PC-9 (cell line): ENCODE measurements around the gene MXRA7. TPM values are rescaled to one million over a fixed set of nuclear protein-coding genes. Genes with fewer than 3 reads are reported as not detected.
"Not testable (repeated sequence)": the region's sequence is repeated elsewhere in the genome, so short reads cannot be mapped to it uniquely, and the experiment has no call there.

Experiments used
- BruUV-seq: library from RNA; stranded (reverse); fragments of 400-500 nt; replicated peaks from 2 replicates; lab custom pipeline; 2021; lab: Mats Ljungman, UMichigan
- CTCF ChIA-PET: fragments of 300-600 bp; sonication (Branson Sonifier 250); formaldehyde crosslinking; loops from one replicate; lab custom pipeline; 2022; ENCODE audit warnings: antibody characterized with exemption; lab: Charles Lee
- POLR2A ChIA-PET: fragments of 300-600 bp; sonication (Branson Sonifier 250); formaldehyde crosslinking; loops from one replicate; lab custom pipeline; 2022; ENCODE audit warnings: antibody characterized with exemption; ENCODE audit not compliant: unreplicated experiment; lab: Charles Lee
- DNase-seq, 2 experiments: peaks; one replicate each; pipeline versions ENCODE4 v3.0.0 to v3.0.0-alpha.2; 2015 to 2022; ENCODE audit warnings: mixed read lengths in 1 of 2
- H2AFZ ChIP-seq: fragments of 200-600 bp; sonication (generic); 2 replicates; pipeline ENCODE4 v1.8.1; 2017; ENCODE audit warnings: antibody characterized with exemption
- H3F3A ChIP-seq: fragments of 200-600 bp; sonication (generic); 2 replicates; pipeline ENCODE4 v1.8.1; 2017; ENCODE audit warnings: antibody characterized with exemption, mild to moderate bottlenecking, low read depth; ENCODE audit not compliant: insufficient read depth
- H3K27ac ChIP-seq: fragments of 200-600 bp; sonication (generic); 2 replicates; pipeline ENCODE4 v1.6.1; 2016; ENCODE audit warnings: mixed run types
- H3K27me3 ChIP-seq: fragments of 200-600 bp; sonication (generic); 2 replicates; pipeline ENCODE4 v1.6.1; 2016; ENCODE audit warnings: low read depth, mixed run types; ENCODE audit not compliant: insufficient read depth
- H3K36me3 ChIP-seq: fragments of 200-600 bp; sonication (generic); 2 replicates; pipeline ENCODE4 v1.6.1; 2016; ENCODE audit warnings: low read depth, mixed run types
- H3K4me1 ChIP-seq: fragments of 200-600 bp; sonication (generic); replicated peaks from 2 replicates; pipeline ENCODE4 v1.6.1; 2016; ENCODE audit warnings: mixed run types; ENCODE audit not compliant: insufficient read depth
- H3K4me2 ChIP-seq: fragments of 200-600 bp; sonication (generic); 2 replicates; pipeline ENCODE4 v1.6.1; 2017; ENCODE audit warnings: mixed run types
- H3K4me3 ChIP-seq: fragments of 200-600 bp; sonication (generic); 2 replicates; pipeline ENCODE4 v1.6.1; 2016; ENCODE audit warnings: mixed run types
- H3K79me2 ChIP-seq: fragments of 200-600 bp; sonication (generic); 2 replicates; pipeline ENCODE4 v1.6.1; 2017; ENCODE audit warnings: low read depth, mixed run types
- H3K9me2 ChIP-seq: fragments of 200-600 bp; sonication (generic); 2 replicates; pipeline ENCODE4 v1.8.1; 2017; ENCODE audit warnings: mild to moderate bottlenecking; ENCODE audit not compliant: insufficient read depth
- H3K9me3 ChIP-seq: fragments of 200-600 bp; sonication (generic); 2 replicates; pipeline ENCODE4 v1.8.1; 2016; ENCODE audit warnings: low read depth; ENCODE audit not compliant: insufficient read depth
- H4K20me1 ChIP-seq: fragments of 200-600 bp; sonication (generic); 2 replicates; pipeline ENCODE4 v1.8.1; 2017; ENCODE audit not compliant: insufficient read depth
- CTCF ChIP-seq: fragments of 200-600 bp; sonication (generic); conservative IDR thresholded peaks from 2 replicates; pipeline ENCODE4 v1.6.1; 2017; ENCODE audit warnings: mixed run types, antibody characterized with exemption, mild to moderate bottlenecking, moderate library complexity
- EZH2 ChIP-seq: fragments of 200-600 bp; sonication (generic); IDR thresholded peaks from 2 replicates; pipeline ENCODE4 v1.8.0; 2017; ENCODE audit warnings: antibody characterized with exemption, low read depth
- intact Hi-C: fragments of 100-400 bp; cut with micrococcal nuclease; formaldehyde crosslinking; loops from one replicate; pipeline ENCODE4 v1.10.0; 2022; ENCODE audit not compliant: unreplicated experiment
- total RNA-seq: library from RNA; stranded (reverse); gene quantifications from 2 replicates; pipeline ENCODE4 v1.2.3, GENCODE V29; 2021

MXRA7 gene
- total RNA-seq, 1 experiment from 2014 or later: 5.5 TPM

- Histone ChIP-seq H3K79me2 (peaks cover 5% of the 10 kb centered on the region; the same call in 1 of the 2 replicates), H3K36me3 (peaks cover 9% of the 10 kb centered on the region; the same call in 1 of the 2 replicates), H3K4me3 (no peak overlapping the region), H3F3A (no peaks in the 10 kb centered on the region), H3K9me2 (no peaks in the 10 kb centered on the region), H3K9me3 (no peaks in the 10 kb centered on the region), H4K20me1 (no peaks in the 10 kb centered on the region), H3K4me1 (no peaks in the 10 kb centered on the region), H3K27ac (no peak overlapping the region), H3K4me2 (no peak overlapping the region), H3K27me3 (no peaks in the 10 kb centered on the region), H2AFZ (no peak overlapping the region)
- ChIA-PET POLR2A (no interaction called here), CTCF (interaction anchor here (0.5 kb wide), 1 partner anchor 10 kb away, joined by 3 read pairs; no protein-coding TSS in a partner anchor)
- TF ChIP-seq EZH2 (no peak), CTCF (no peak)
- no peak for DNase-seq
- BruUV-seq: no TSS peak
- intact Hi-C loops: no loop called here
These were observed 34.0 kb upstream of the MXRA7 start for GRCh38 chr17:76744747-76745146.

- POLR2A ChIA-PET: interaction anchor here (0.6 to 0.7 kb wide), 2 partner anchors 11 to 1444 kb away, joined by 3 read pairs; partner anchors contain the start of genes AFMID and TK1
- Histone ChIP-seq H3F3A (0 out of 2 replicates have a peak, but pooled peaks cover 3% of the 10 kb centered on the region), H3K4me2 (no peak overlapping the region), H3K9me2 (no peaks in the 10 kb centered on the region), H3K9me3 (no peaks in the 10 kb centered on the region), H3K27ac (no peak overlapping the region), H3K79me2 (peaks cover 23% of the 10 kb centered on the region; the same call in 1 of the 2 replicates), H2AFZ (no peak overlapping the region), H4K20me1 (no peaks in the 10 kb centered on the region), H3K4me1 (peaks cover 9% of the 10 kb centered on the region), H3K4me3 (no peak overlapping the region), H3K36me3 (peaks cover 9% of the 10 kb centered on the region; the same call in 1 of the 2 replicates), H3K27me3 (no peaks in the 10 kb centered on the region)
- intact Hi-C loops: no loop called here
- CTCF ChIA-PET: no interaction called here
- TF ChIP-seq EZH2 (no peak), CTCF (no peak)
- no TSS peak for BruUV-seq
- DNase-seq: no peak
These were observed 32.2 kb upstream of the MXRA7 start for GRCh38 chr17:76742958-76743357.

- H2AFZ ChIP-seq: no peak overlapping the region
- H3K27me3 ChIP-seq: no peaks in the 10 kb centered on the region
- H3K36me3 ChIP-seq: peaks cover 15% of the 10 kb centered on the region
- CTCF ChIA-PET: no interaction called here
- H3F3A ChIP-seq: peaks cover 10% of the 10 kb centered on the region; the same call in 1 of the 2 replicates
- H4K20me1 ChIP-seq: peaks cover 7% of the 10 kb centered on the region
- H3K9me3 ChIP-seq: no peaks in the 10 kb centered on the region
- no peak overlapping the region for H3K27ac ChIP-seq
- H3K79me2 ChIP-seq: peaks cover 39% of the 10 kb centered on the region
- no TSS peak for BruUV-seq
- intact Hi-C loops: no loop called here
- peaks cover 9% of the 10 kb centered on the region for H3K4me1 ChIP-seq
- no peak overlapping the region for H3K4me3 ChIP-seq
- TF ChIP-seq EZH2: no peak
- TF ChIP-seq CTCF: no peak
- no peak for DNase-seq
- no peaks in the 10 kb centered on the region for H3K9me2 ChIP-seq
- POLR2A ChIA-PET: no interaction called here
- H3K4me2 ChIP-seq: no peak overlapping the region
These were observed 29.8 kb upstream of the MXRA7 start for GRCh38 chr17:76740329-76741118.

- not testable (repeated sequence) for H3K27ac ChIP-seq
These were observed 28.9 kb upstream of the MXRA7 start for GRCh38 chr17:76739568-76740115.

More at GRCh38 chr17:76739568-76740115, 28.9 kb upstream of the MXRA7 start:
- H3K36me3 ChIP-seq: peaks cover 24% of the 10 kb centered on the region
- peaks cover 13% of the 10 kb centered on the region for H3K4me1 ChIP-seq
- BruUV-seq, H3K4me3 ChIP-seq, DNase-seq, H3K9me2 ChIP-seq, H3K9me3 ChIP-seq, H2AFZ ChIP-seq, CTCF ChIA-PET, H3K27me3 ChIP-seq: not testable (repeated sequence)
- POLR2A ChIA-PET: interaction anchor here (0.6 kb wide), 1 partner anchor 155 kb away, joined by 4 read pairs; no protein-coding TSS in a partner anchor
- peaks cover 48% of the 10 kb centered on the region for H3K79me2 ChIP-seq
- H4K20me1 ChIP-seq: peaks cover 16% of the 10 kb centered on the region
- H3F3A ChIP-seq: peaks cover 19% of the 10 kb centered on the region; the same call in 1 of the 2 replicates
- peak overlapping the region; percentile 89; the same call in 1 of the 2 replicates for H3K4me2 ChIP-seq
- intact Hi-C loops: loop anchor here (5.0 to 10.0 kb wide), 2 partner anchors 133 to 1575 kb away; no protein-coding TSS in a partner anchor
